ENCODE measurements around the gene PLEKHN1.
"Not testable (repeated sequence)": the region's sequence is repeated elsewhere in the genome, so short reads cannot be mapped to it uniquely, and the experiment has no call there.

The PLEKHN1 gene

DNA sequence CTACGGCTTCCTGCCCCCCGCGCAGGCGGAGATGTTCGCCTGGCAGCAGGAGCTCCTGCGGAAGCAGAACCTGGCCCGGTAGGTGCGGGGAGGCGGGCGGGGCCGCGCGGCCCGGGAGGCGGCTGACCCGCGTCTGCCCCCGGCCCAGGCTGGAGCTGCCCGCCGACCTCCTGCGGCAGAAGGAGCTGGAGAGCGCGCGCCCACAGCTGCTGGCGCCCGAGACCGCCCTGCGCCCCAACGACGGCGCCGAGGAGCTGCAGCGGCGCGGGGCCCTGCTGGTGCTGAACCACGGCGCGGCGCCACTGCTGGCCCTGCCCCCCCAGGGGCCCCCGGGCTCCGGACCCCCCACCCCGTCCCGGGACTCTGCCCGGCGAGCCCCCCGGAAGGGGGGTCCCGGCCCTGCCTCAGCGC is 23.9 kb upstream of the PLEKHN1 start:
- DNase-seq (ENCODE audit: low read depth in 2 of 2), result no peak

DNA sequence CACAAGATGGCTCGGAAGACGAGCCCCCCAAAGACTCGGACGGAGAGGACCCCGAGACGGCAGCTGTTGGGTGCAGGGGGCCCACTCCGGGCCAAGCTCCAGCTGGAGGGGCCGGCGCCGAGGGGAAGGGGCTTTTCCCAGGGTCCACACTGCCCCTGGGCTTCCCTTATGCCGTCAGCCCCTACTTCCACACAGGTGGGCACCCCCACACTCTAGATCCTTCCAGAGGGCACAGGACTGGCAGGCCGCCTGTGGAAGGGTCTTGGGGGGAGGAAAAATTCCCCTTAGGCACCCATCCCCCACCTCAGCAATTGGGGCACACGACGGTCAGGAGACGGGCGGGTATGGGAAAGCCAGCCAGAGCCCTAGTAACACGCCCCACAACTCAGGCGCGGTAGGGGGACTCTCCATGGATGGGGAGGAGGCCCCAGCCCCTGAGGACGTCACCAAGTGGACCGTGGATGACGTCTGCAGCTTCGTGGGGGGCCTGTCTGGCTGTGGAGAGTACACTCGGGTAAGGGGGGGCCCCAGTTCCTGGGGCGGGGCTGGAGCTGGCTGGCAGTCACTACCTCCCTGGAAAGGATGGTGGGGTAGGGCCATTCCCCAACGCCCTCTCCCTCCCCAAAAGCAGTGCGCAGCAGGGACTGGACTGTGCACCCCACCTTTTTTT is 23.3 kb upstream of the PLEKHN1 start:
- no peak for DNase-seq (ENCODE audit: low read depth in 2 of 2)

DNA sequence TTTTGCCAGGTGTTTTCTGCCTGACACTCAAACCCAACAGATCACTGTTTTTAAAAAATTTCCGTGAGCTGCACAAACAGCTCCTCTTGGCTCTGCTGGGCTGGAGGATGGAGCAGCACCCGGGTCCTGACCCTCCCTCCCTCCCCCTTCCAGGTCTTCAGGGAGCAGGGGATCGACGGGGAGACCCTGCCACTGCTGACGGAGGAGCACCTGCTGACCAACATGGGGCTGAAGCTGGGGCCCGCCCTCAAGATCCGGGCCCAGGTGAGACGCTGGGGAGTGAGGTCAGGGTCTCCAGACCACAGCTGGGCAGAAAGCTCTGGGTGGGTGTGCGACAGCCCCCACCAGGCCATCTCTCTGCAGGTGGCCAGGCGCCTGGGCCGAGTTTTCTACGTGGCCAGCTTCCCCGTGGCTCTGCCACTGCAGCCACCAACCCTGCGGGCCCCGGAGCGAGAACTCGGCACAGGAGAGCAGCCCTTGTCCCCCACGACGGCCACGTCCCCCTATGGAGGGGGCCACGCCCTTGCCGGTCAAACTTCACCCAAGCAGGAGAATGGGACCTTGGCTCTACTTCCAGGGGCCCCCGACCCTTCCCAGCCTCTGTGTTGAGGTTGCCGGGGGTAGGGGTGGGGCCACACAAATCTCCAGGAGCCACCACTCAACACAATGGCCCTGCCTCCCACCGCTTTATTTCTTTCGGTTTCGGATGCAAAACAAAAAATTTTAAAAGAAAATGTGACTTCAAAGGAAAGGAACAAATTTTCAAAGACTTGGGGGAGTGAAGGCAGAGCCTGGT is 22.5 kb upstream of the PLEKHN1 start:
- DNase-seq (ENCODE audit: low read depth in 2 of 2), result no peak

DNA sequence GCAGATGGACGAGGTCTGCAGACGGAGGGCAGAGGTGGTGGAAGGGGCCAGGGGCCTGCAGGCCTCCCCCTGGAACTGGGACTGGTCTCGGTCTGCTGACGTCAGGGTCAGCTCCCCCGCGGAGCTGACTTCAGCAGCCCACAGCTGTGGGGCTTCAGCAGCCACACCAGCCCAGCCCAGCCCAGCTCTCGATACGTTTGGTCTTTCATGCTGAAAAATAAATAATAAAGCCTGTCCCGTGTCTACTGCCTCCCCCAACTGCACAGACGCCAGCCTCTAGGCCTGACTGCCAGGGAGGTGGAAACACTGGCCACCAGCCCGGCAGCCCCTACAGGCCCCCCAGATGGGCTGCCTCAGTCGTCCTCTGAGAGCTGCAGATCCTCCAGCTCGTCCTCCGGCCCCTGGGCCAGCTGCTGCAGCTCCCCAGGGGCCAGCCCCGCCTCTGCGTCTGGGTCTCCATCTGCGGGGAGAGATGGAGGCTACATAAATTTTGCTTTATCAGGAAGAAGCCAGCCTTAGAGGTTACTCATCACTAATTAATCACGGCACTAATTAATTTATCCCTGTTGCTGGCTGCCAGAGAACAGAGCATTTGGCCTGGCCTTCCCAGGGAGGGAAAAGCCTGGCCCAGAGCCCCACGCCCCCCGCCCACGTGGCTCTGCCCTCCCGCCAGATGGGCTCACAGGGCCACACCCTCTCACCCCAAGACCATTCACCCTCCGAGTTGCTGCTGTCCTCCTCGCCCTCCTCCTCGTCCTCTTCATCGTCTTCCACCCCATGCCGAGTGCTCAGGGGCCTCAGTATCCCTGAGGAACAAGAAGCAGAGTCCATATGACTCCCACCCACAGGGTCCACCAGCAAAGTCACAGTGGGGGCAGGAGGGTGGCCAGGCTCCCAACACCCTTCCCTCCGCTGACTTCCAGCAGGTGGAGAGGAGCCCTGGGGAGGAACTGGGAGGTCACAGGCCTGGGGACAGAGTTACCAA is 21.6 kb upstream of the PLEKHN1 start:
- DNase-seq (ENCODE audit: low read depth in 2 of 2), result no peak

DNA sequence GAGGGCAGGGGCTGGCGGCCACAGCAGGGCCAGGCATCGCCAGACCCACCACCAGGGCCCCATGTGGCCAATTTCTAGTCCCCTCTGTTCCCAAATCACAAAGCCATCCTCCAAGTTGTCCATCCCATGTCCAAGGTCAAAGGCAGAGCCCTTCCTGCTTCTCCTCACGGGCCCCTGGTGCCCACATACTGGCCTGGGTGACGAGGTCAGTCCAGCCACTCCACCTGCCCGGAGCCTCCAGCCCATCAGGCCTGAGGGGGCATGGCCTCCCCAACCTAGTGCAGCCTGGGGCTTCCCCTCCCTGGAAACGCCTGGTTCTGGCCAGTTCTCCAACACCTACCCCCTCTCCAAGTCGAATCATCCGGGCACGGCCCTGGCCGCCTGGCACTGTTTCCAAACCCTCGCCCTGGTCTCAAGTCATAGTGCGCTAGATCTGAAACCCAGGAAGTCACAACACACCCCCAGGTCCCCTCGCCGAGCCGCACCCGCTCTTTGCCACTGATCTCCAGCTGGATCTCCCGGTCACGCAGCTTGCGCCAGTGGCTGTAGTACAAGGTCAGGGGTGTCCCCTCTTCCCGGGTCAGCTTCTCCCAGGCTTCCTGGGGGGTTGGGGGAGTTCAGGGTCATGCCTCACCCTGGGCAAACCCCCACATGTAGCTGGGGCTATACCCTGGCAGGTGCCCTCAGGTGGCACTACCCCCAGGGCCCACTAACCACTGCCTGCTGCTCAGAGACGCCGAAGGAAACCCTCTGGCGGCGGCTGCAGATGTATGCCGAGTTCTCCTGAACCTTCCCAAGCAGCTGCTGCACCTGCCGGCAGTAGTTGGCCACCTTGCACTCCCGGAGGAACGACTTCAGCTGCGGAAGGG is 20.4 kb upstream of the PLEKHN1 start:
- DNase-seq (ENCODE audit: low read depth in 2 of 2), result no peak

DNA sequence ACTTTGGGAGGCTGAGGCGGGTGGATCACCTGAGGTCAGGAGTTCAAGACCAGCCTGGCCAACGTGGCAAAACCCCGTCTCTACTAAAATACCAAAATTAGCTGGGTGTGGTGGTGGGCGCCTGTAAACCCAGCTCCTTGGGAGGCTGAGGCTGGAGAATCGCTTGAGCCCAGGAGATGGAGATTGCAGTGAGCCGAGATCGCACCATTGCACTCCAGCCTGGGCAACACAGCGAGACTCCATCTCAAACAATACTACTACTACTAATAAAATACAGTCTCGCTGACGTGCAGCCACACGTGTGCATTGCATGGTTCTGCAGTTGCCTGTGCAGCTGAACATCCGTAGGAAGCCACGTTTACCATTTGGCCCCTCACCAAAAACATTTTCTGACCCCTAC is 19.5 kb upstream of the PLEKHN1 start:
- not testable (repeated sequence) for DNase-seq (ENCODE audit: low read depth in 2 of 2)

DNA sequence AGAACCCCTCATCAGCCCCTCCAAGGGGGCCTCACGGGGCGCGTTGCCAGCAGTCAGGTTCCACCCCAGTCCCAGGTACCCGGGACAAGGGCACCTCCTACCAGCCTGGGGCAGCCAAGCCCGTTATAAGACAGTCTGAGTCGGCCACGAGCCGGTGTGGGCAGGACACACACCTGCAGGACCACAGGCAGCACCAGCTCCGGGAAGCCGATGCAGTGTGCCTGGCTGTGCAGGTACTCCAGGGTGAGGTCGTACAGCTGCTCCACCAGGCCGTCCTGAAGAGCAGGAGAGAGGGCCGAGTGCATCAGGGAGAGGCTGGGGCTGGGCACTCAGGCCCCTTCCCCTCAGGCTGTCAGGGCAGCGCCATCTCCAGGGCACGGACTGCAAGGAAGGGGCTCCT is 18.3 kb upstream of the PLEKHN1 start:
- no peak for DNase-seq (ENCODE audit: low read depth in 2 of 2)

DNA sequence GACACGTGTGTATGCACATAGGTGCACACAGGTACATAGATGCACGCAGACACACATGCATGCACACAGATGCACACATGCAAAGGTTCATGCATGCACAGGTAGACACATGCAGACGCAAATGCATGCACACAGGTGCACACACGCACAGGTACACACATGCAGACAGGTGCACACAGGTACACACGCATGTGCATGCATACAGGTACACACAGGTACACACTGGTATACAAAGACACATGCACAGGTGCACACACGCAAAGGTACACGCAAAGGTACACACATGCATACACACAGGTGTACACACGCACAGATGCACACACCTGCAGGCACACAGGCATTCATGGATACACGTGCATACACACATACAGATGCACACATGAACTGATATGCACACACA is 16.0 kb upstream of the PLEKHN1 start:
- no peak for DNase-seq (ENCODE audit: low read depth in 2 of 2)

DNA sequence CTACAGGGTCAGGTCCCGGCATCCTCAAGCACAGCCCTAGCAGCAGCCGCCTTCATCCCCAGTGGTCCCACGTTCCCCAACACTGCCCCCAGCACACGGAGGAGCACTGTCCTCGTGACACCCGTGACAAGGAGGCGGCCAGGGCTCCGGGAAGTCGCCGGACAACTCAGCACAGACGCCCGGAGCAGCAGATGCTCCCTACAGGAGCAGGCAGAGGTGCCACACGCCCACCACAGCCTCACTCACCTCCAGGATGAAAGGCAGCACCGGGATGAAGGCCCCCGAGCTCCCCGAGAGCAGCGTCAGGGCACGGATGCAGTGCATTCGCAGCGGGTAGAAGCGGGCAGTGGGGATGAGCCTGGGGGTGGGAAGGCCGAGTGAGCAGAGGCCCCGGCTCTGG is 15.4 kb upstream of the PLEKHN1 start:
- no peak for DNase-seq (ENCODE audit: low read depth in 2 of 2)

DNA sequence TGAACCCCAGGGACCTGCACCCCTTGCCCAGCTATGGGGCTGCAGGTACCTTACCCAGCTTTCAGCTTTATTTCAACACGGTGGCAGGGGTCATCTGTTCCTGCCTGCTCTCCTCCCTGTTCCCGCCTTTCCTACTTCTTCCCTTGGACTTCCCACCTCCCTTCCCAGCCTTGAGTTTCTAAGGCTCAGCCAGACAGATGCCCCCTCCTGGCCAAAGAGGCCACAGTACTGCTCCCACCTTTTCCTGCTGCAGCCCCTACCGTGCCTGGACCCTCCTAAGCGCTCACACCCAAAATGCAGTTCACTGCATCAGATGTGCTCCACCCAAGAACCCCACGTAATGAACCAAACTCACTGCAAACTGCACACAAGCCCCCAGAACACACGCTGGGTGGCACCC is 14.9 kb upstream of the PLEKHN1 start:
- DNase-seq (ENCODE audit: low read depth in 2 of 2), result no peak

DNA sequence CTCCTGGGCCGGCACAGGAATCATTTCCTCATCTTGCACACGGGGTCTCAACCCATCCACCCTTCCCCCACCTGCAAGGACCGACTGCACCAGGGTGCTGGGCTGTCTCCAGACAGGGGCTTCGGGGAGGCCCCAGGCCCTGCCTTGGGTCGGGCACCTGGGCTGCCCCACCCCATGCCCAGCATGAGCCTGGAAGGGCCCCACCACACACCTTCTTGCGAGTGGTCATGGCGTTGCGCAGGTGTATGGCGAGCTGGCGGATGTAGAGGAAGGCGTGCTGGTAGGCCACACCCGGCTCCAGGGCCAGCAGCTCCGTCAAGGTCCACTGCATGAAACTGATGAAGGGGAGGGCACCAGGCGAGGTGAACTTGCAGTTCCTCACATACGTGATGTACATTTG is 14.1 kb upstream of the PLEKHN1 start:
- DNase-seq (ENCODE audit: low read depth in 2 of 2), result no peak

DNA sequence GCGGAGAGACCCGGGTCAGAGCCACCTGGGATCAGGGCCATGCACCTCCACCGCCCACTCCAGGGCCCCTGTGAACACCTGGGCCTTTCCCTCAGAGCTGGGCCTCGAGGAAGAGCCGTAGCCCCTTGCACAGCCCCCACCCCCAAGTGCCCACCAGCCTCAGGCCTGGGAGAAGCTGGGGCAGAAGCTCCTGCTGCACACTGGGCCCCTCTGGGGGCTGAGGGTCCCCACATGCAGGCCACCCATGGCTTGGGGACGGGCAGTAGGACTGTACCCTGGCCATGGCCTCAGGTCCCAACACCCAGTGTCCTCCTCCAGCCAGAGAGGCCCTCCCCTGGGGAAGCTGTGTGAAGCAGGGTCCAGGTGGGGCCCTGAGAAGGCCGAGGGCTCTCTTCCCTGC is 13.7 kb upstream of the PLEKHN1 start:
- no peak for DNase-seq (ENCODE audit: low read depth in 2 of 2)

DNA sequence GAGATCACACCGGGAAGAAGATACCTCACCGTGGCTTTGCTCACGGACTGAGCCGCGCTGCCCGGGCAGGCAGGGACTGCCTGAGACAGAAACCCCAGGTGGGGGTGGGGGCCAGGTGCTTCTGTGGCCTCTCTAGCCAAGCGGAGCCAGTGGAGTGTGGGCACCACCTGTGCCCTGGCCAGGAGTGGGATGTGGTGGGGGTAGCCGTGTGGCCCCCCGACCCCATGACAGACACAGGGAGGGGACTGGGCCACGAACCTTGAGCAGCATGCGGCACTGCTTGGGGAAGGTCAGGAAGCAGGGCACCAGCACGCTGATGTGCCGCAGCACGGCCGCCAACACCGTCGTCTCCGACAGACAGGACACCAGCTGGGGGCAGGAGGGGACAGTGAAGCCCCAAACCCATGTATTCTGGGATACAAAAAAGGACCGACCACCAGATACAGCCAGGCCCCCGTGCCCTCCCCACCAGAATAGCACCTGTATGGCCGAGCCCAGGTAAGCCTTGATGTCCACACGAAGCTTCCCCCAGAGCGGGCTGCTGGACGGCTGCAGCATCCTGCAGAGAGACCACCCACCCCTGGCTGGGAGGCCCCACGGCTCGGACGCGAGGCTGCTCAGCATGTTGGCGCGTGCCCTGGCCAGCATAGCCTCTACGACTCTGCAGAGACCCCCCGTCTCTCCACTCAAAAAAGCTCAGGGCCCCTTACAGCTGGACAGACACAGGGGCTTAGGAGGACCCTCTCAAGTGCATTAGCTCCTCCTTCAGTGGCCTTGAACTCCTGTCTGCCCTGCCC is 12.6 kb upstream of the PLEKHN1 start:
- no peak for DNase-seq (ENCODE audit: low read depth in 2 of 2)

DNA sequence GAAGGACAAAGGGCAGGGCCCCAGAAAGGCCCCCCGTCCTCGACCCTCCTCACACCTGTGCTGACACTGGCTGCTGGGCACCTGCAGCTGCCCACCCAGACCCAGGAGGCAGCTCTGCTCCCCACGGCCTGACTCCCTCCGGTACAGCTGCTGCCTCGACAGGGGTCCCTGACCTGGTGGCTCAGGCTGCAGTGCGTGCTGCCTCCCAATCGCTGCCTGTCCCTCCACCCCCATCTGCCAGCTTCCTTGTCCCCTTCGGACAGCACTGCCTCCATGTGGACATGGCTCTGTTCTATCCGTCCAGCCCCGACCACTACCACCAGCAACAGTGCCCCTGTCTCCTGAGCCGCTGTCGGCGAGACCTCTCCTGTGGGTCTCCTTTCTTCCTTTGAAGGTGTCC is 11.4 kb upstream of the PLEKHN1 start:
- no peak for DNase-seq (ENCODE audit: low read depth in 2 of 2)

DNA sequence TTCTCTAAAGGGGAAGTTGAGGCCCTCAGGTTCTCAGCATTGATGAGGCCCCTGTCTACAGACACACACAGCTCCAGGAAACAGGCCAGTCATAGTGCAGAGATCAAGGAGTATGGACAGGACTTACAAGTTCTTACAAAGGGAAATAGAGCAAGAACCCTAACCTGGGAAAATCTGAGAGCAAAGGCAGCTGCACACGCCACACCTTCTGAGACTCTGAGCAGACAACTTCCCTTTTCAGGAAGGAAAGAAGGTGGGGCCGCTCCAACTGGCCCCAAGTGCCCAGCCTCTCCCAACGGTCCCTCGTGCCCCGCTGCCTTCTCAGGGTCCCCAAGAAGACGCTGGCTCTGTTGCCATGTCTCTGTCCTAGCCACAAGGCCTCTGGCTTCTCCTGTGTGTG is 10.8 kb upstream of the PLEKHN1 start:
- DNase-seq (ENCODE audit: low read depth in 2 of 2), result no peak

DNA sequence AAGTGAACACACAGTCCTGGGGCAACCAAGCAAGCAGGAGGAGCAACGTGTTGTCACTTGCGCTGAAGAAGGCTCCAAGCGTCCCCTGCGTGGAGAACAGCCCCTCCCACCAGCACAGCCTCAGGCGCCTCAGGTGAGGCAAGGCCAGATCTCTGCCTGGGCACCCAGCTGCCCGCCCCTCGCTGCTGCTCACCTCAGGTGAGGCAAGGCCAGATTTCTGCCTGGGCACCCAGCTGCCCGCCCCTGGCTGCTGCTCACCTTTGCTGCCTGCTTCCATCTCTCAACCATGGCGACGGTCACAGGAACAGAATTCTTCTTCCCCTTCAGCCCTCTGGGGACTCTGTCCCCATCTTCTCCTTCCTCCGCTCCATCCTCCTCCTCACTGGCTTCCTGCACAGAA is 9.6 kb upstream of the PLEKHN1 start:
- DNase-seq (ENCODE audit: low read depth in 2 of 2), result no peak

DNA sequence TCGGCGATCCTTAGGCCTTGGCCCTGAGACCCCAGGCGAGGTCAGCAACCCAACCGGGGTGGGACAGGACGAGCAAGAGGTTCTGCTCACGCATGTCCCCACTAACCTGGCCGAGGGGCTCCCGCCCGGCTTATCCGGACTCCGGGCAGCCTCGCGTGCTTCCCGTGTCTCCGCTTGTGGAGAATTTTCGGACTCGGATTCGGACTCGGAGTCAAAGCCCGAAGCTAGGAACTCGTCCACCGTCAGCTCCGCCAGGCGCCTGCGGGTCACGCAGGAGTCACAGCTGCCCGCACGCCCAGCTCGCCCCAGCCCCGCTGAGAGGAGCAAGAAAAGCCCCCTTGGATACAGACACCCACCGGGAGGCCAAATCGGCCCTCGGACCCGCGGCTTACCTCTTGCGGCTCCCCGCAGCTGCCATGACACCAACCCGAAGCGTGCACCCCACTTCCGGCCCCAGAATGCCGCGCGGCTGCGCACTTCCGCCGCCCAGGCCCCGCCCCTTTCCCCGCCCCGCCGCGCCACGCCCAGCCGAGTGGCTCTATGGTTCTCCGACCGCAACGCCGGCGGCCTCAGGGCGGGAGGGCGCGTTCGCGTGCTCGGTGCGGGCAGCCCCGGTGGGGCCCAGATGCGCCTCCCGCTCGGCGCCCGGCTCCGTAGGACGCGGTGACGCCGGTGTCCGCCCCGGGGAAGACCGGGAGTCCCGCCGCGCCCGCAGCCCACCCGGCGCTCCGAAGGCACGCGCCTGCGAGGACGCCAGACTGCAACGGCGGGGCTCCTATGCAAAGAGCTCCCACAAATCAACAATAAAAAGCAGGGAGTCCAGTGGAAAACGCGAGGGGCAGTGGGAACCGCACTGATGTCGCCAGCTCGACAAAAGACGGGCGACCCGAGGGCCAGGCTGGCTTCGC is 7.2 kb upstream of the PLEKHN1 start, which contains the start of gene NOC2L:
NOC2L (minus strand) TSS at position 434 of the 908 bp plus-strand sequence; CDS start at position 418, 16 bp downstream.
- DNase-seq (ENCODE audit: low read depth in 2 of 2), result peak; percentile 95 to 98

DNA sequence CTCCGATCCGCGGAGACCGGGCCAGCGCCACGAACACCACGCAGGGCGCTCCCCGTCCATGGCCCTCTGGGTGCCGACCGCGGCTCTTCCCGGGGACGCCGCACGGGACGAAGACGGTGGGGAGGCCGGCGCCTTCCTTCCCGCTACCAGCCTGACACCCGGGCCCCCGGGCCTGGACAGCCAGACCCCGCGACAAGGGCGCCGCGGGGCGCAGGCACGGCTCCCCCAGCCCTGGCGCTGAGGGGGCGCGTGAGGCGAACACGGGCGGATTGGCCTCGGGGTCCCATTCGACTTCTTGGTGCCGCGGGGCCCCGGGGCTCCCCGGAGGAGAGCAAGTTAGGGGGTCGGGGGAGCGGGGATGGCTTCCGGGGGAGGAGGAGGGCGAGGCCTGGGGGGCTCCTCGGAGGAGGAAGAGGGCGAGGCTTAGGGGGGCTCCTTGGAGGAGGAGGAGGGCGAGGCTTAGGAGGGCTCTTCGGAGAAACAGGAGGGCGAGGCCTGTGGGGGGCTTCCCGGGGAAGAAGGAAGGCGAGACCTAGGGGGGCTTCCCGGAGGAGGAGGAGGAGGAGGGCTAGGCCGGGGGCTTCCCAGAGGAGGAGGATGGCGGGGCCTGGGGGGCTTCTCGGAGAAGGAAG is 6.4 kb upstream of the PLEKHN1 start:
- DNase-seq (ENCODE audit: low read depth in 2 of 2), result no peak

Measured in stimulated activated CD8-positive, alpha-beta memory T cell treated with anti-CD3 and anti-CD28 coated beads, Interleukin-2, amount 100 ng/mL, for 1 hour (primary cell).